HL-60/S4 treated with phorbol 12-myristate 13-acetate at 8.2 ng/mL for 4 days and 3 days (cell line): ENCODE results near the gene ANK2.
"Not testable (repeated sequence)": the region's sequence is repeated elsewhere in the genome, so short reads cannot be mapped to it uniquely, and the experiment has no call there.

Source experiments
- in situ Hi-C: fragments of 300-500 bp; cut with MboI; formaldehyde crosslinking; loops from 2 replicates; pipeline ENCODE4 v1.15.0; 2022; ENCODE audit warnings: low sequenced_read_pairs

ANK2 gene

DNA sequence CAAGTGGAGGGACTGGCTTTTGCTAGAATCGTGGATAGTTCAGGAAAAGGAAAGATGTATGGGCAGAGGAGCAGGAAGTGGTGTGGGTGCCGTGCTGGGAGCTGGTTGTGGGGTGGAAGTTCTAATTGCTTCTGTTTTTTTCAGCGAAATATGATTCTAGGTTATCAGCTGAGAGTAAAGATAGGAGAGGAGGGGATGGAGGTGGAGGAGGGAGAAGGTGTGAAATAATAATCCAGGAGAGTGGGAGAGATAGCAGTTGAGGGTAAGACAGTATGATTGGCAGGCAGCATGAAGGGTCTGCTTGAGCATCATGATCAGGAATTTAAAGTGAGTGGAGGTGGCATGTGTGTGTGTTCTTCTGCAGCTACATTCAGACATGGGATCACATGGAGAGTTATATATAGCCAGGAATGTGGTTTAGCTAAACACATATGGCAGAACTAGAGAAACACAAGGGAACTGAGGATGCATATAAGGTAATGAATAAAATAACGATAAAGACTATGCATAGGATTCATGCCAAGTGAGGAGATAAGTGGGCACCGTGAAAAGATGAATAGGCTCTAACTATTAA lies 133.7 kb downstream of the ANK2 start:
- in situ Hi-C loops: no loop called here

DNA sequence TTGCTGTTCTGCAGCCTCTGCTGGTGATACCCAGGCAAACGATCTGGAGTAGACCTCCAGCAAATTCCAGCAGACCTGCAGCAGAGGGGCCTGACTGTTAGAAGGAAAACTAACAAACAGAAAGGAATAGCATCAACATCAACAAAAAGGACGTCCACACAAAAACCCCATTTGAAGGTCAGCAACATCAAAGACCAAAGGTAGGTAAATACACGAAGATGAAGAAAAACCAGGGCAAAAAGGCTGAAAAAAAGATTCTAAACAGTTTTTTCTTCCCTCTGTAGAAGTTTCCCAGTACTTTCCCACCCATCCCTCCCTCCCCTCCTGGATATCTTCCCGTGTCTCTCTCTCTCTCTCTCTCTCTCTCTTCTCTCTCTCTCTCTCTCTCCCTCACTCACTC lies 136.8 kb downstream of the ANK2 start:
- in situ Hi-C loops: not testable (repeated sequence)

GRCh38 chr4:113186913-113187312 lies 137.5 kb downstream of the ANK2 start:
- in situ Hi-C loops: no loop called here

GRCh38 chr4:113187358-113187757 lies 137.9 kb downstream of the ANK2 start:
- in situ Hi-C loops: no loop called here

DNA sequence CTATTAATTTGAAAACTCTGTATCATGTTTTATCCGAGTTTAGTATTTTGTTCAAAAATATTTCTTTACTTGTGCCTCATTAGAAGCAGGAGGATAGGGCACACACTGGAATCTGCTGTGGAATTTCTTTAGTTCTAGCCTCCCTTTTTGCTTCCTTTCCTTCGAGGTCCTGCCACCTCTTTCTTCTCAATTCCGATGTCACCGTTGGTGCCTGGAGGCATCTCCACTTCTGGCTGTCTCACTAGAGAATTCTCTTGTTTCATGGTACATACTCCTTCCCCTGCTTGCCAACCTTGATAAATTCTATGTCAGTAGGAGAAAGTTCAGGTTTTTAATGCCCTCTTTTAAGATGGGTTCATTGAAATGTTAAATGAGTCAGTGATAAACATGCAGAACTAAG lies 140.1 kb downstream of the ANK2 start:
- in situ Hi-C loops: no loop called here

DNA sequence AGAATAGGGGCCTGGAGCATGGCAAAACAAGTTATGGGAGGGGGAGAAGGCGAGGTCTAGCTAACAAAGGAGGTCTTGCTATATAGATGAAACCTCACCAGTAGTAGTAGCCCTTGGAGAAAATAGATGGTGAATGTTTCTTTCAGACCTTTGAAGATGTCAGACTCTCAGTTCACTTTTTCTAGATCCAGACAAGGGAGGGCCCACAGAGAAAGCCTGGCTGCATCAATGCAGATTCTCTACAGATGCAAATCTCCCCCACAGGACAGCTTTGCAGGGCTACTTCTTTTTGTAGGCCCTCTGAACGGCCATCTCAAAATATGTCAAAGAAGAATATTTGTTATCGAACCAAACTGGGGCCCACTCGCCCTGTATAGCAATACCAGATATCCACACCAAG lies 159.7 kb downstream of the ANK2 start:
- in situ Hi-C loops: no loop called here

GRCh38 chr4:113209652-113210320 lies 160.3 kb downstream of the ANK2 start:
- in situ Hi-C loops: no loop called here

DNA sequence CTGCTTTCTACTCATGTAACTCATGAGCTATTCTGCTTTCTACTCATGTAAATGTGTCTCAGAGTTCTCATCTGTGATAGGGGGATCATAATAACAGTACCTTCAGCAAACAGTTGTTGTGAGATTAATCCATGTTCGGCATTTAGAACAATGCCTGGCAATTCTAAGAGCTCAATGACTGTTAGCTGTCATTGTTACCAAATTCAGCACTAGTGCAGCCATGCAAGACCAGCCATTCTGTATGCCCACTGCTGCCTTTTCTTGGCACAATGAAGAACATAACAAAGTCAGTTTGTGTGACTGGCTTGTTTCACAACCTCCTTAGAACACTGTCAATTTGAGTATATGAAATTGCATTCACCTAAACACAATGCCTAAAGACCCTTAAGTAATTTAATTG lies 163.2 kb downstream of the ANK2 start:
- in situ Hi-C loops: no loop called here

- in situ Hi-C loops: no loop called here
Observed at GRCh38 chr4:113221990-113222389, 172.5 kb downstream of the ANK2 start.

- in situ Hi-C loops: no loop called here
Observed at GRCh38 chr4:113222471-113222870, 173.0 kb downstream of the ANK2 start.

DNA sequence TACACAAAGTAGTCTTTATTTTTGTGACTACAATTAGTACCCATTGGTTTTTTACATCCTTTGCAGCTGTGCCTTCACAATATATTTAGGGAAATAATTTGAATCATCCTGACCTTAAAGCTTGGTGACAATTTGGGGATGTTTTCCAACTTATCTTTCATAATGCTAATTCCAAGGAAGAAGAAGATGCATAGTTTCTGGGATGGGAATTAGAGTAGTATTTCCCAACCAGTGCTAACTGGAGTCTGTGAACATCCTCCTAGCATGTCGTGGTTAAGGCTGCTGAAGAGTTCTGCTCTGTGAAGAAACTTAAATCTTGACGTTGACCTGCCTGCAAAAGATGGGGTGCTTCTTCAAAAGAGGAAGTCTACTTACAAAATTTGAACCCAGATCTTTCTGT lies 173.5 kb downstream of the ANK2 start:
- in situ Hi-C loops: no loop called here

GRCh38 chr4:113232194-113232593 lies 182.7 kb downstream of the ANK2 start:
- in situ Hi-C loops: no loop called here

- in situ Hi-C loops: no loop called here
Observed at GRCh38 chr4:113236916-113237315, 187.5 kb downstream of the ANK2 start.

DNA sequence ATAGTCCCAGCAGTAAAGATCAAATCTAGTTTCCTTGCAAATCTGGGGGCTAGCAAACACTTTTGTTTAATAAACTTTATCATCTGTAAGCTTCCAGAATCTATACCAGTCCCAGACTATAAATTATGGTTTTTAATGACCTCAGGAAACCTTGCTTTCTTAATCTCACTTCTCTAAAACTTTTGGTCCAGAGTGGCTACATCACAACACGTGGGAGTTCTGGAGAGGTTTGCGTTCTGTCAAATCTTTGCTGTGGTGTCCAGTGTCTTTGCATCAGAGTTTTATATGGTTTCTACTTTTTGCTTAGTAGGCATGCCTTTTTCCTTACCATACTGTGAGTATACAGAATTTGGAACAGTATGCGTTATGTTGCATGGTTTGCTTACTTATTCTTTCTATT lies 193.9 kb downstream of the ANK2 start:
- in situ Hi-C loops: no loop called here

GRCh38 chr4:113244747-113245146 lies 195.3 kb downstream of the ANK2 start:
- in situ Hi-C loops: not testable (repeated sequence)

GRCh38 chr4:113248320-113248719 lies 198.9 kb downstream of the ANK2 start:
- in situ Hi-C loops: no loop called here

DNA sequence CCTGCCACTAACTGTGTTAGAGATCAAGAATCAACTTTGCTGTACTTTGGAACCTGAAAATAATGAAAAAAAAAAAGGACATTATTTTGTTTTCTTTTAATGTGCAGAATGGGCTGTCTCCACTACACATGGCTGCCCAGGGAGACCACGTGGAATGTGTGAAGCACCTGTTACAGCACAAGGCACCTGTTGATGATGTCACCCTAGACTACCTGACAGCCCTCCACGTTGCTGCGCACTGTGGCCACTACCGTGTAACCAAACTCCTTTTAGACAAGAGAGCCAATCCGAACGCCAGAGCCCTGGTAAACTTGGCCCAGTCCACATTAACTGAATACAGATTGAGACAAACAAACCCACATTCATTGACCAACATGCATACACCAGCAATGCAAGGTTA lies 206.2 kb downstream of the ANK2 start:
- in situ Hi-C loops: no loop called here

GRCh38 chr4:113256946-113257345 lies 207.5 kb downstream of the ANK2 start:
- in situ Hi-C loops: no loop called here

- in situ Hi-C loops: no loop called here
Observed at GRCh38 chr4:113260688-113261087, 211.2 kb downstream of the ANK2 start.

DNA sequence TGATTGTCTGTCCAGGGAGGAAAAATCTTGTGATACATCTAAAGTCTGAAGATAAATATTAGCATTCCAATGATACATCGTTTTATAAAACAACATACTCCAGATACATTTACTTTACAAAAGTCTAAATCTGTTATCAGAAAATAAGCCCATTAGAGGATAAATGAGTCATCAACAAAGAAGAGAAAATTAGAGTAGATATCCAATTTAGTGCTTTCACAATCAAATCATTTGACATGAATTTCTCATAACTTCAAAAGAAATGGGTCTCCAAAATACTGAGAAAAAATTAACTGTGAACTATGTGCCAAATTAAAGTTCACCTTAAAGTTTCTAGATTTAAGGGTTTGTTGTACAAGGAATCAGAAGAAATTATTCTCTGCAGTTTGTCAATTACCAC lies 213.8 kb downstream of the ANK2 start:
- in situ Hi-C loops: no loop called here

DNA sequence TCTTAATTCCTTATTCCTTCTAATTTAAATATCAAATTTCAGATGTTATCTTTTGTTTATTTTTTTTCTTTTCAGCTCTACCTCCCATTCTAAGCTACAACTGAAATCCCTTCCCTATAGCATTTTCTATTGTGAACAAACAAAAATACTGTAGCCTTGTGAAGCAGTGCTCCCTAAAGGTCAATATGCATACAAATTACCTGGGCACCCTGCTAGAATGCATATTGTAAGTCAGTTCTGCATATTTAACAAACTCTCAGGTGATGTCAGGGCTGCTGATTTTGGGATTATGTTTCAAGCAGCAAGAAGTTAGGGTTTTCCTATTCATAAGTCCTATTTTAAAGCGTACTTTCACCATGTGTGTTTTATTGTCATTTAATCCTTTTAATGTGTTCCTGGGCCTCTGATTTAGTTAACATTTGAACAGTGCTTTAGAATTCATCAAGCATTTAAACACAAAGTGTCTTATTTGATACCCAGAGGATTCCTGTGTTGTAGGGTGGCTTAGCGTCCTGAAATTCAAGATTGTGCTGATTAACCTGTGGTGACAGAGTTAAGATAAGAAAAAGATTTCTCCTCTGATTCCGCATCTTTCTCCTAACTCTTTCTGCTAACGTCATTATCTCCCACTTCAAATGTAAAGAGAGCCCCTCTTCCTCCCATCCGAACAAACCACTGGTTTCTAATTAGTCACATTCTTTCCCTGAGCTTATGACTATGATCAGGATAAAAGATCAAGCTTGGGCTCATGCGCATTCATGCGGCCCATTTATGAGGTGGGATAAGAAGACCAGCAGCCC lies 221.3 kb downstream of the ANK2 start:
- in situ Hi-C loops: no loop called here

DNA sequence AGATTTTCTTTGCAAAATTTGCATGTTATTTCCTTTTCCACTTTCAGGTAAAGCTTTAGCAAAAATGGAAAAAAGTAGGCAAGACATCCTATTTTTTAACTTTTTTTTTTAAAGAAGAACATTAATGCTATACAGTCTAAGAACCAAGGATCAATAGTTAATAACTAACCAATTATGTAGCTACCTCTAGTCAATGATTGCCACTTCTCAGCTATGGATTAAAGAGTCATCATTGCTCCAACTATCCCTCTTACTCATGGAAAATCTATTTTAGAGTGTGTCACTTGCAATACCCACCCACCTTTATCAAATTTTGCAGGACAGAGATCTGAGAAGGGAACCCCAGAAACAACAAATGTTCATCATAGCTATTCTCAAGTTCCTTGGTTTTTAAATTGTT lies 223.1 kb downstream of the ANK2 start:
- in situ Hi-C loops: no loop called here
